Panc1 (cell line): Measurements from ENCODE around the gene AKAP13. TPM values are rescaled to one million over a fixed set of nuclear protein-coding genes. Genes with fewer than 3 reads are reported as not detected.

Source experiments
- ATAC-seq: fragments of 200-7000 bp; cut with Tn5 transposase; 2 replicates; pipeline ENCODE4 v1.9.1; 2020; ENCODE audit warnings: mild to moderate bottlenecking, moderate library complexity
- BruUV-seq: library from RNA; stranded (reverse); fragments of 400-500 nt; replicated peaks from 2 replicates; lab custom pipeline; 2021; lab: Mats Ljungman, UMichigan
- CTCF ChIA-PET: fragments of 300-600 bp; sonication (Branson Sonifier 250); formaldehyde crosslinking; loops from one replicate; lab custom pipeline; 2022; ENCODE audit warnings: antibody characterized with exemption; lab: Charles Lee
- POLR2A ChIA-PET: fragments of 300-600 bp; sonication (Branson Sonifier 250); formaldehyde crosslinking; loops from one replicate; lab custom pipeline; 2022; ENCODE audit warnings: antibody characterized with exemption; lab: Charles Lee
- DNase-seq: peaks from one replicate; pipeline ENCODE4 v3.0.0-alpha.2; 2010; ENCODE audit warnings: low read depth, low spot score
- H3K27ac ChIP-seq: 2 replicates; pipeline ENCODE4 v1.5.1; 2011; ENCODE audit warnings: mild to moderate bottlenecking, low read length, inconsistent platforms
- H3K27me3 ChIP-seq: fragments of 200-500 bp; sonication (Bioruptor generic); 2 replicates; pipeline ENCODE4 v1.6.0; 2014; ENCODE audit warnings: low read length, inconsistent platforms; ENCODE audit not compliant: control insufficient read depth, insufficient read depth
- H3K36me3 ChIP-seq: fragments of 200-500 bp; sonication (Bioruptor generic); 2 replicates; pipeline ENCODE4 v1.5.1; 2014; ENCODE audit warnings: inconsistent platforms, mild to moderate bottlenecking, low read length, moderate library complexity; ENCODE audit not compliant: control insufficient read depth, insufficient read depth
- H3K4me1 ChIP-seq: 2 replicates; pipeline ENCODE4 v1.5.1; 2011; ENCODE audit warnings: inconsistent platforms, mild to moderate bottlenecking, low read length, moderate library complexity; ENCODE audit not compliant: control insufficient read depth, insufficient read depth
- H3K4me3 ChIP-seq, 2 experiments: 2 replicates each; pipeline ENCODE4 v1.5.1; 2011 to 2012; ENCODE audit warnings: low read depth in 2 of 2, low read length in 2 of 2, mild to moderate bottlenecking in 2 of 2, inconsistent platforms in 1 of 2, moderate library complexity in 1 of 2
- H3K9me3 ChIP-seq: fragments of 200-500 bp; sonication (Bioruptor generic); 2 replicates; pipeline ENCODE4 v1.5.1; 2014; ENCODE audit warnings: low read depth, mild to moderate bottlenecking, inconsistent platforms, low read length, moderate library complexity; ENCODE audit not compliant: control insufficient read depth, insufficient read depth
- CTCF ChIP-seq: fragments of 450-650 bp; IDR thresholded peaks from 2 replicates; pipeline ENCODE4 v1.5.1; 2017; ENCODE audit warnings: mild to moderate bottlenecking
- POLR2AphosphoS5 ChIP-seq: IDR thresholded peaks from 2 replicates; pipeline ENCODE4 v1.6.1; 2012; ENCODE audit warnings: mild to moderate bottlenecking, low read depth, low read length, moderate library complexity
- REST ChIP-seq, 2 experiments: IDR thresholded peaks; 2 replicates each; pipeline ENCODE4 v1.6.1; 2011 to 2012; ENCODE audit warnings: low read depth in 2 of 2, control low read depth in 1 of 2, low read length in 1 of 2, mild to moderate bottlenecking in 1 of 2, moderate library complexity in 1 of 2; ENCODE audit not compliant: insufficient read depth in 1 of 2
- SIN3A ChIP-seq: IDR thresholded peaks from 2 replicates; pipeline ENCODE4 v1.6.1; 2012; ENCODE audit warnings: low read depth, mild to moderate bottlenecking, low read length, moderate library complexity, borderline replicate concordance; ENCODE audit not compliant: insufficient read depth
- TCF7L2 ChIP-seq: IDR thresholded peaks from 2 replicates; pipeline ENCODE4 v1.6.1; 2011; ENCODE audit warnings: mild to moderate bottlenecking, low read depth, low read length, inconsistent platforms
- in situ Hi-C: cut with HindIII; loops from 2 replicates; pipeline ENCODE4 v1.10.0; 2016; ENCODE audit warnings: low sequenced_read_pairs, low pct_unique_long_range_greater_than_20kb
- intact Hi-C: fragments of 100-400 bp; cut with micrococcal nuclease; formaldehyde crosslinking; loops from one replicate; pipeline ENCODE4 v1.10.0; 2022; ENCODE audit not compliant: unreplicated experiment
- total RNA-seq: library from RNA; stranded (reverse); gene quantifications from one replicate; pipeline ENCODE4 v1.2.1, GENCODE V29; 2021; ENCODE audit not compliant: unreplicated experiment

AKAP13 gene
- total RNA-seq, 1 experiment from 2014 or later = 94.2 TPM

- ChIA-PET POLR2A (no interaction called here), CTCF (no interaction called here)
- Histone ChIP-seq H3K4me1 (peaks cover 7% of the 10 kb centered on the region), H3K36me3 (peaks cover 3% of the 10 kb centered on the region; the same call in 1 of the 2 replicates), H3K27me3 (no peaks in the 10 kb centered on the region), H3K27ac (no peak overlapping the region), H3K9me3 (no peaks in the 10 kb centered on the region), H3K4me3 (no peak overlapping the region)
- in situ Hi-C loops (no loop called here), intact Hi-C loops (no loop called here)
- no peak for TF ChIP-seq TCF7L2
- TF ChIP-seq REST (IDR thresholded peaks at IDR 0.05; ENCODE audit: insufficient read depth in 1 of 2, low read depth in 2 of 2, low read length in 1 of 2) = no peak
- TF ChIP-seq CTCF = no peak
- TF ChIP-seq POLR2AphosphoS5 = no peak
- TF ChIP-seq SIN3A = no peak
- no peak for DNase-seq
- no TSS peak for BruUV-seq
- no peak for ATAC-seq
These were observed 164.8 kb downstream of the AKAP13 start for GRCh38 chr15:85545185-85545584.

GRCh38 chr15:85545752-85546151 lies 165.3 kb downstream of the AKAP13 start:
- H3K27me3 ChIP-seq = no peaks in the 10 kb centered on the region
- peaks cover 7% of the 10 kb centered on the region for H3K4me1 ChIP-seq
- ATAC-seq (no peak), DNase-seq (no peak)
- H3K36me3 ChIP-seq = peaks cover 3% of the 10 kb centered on the region; the same call in 1 of the 2 replicates
- H3K9me3 ChIP-seq = no peaks in the 10 kb centered on the region
- intact Hi-C loops = no loop called here
- no peak overlapping the region for H3K4me3 ChIP-seq
- BruUV-seq = no TSS peak
- TF ChIP-seq SIN3A = no peak
- no peak for TF ChIP-seq POLR2AphosphoS5
- TF ChIP-seq CTCF = no peak
- TF ChIP-seq REST (IDR thresholded peaks at IDR 0.05; ENCODE audit: insufficient read depth in 1 of 2, low read depth in 2 of 2, low read length in 1 of 2) = no peak
- POLR2A ChIA-PET = no interaction called here
- CTCF ChIA-PET = no interaction called here
- H3K27ac ChIP-seq = no peak overlapping the region
- in situ Hi-C loops = no loop called here
